ENCODE results near the gene KIAA0040. TPM values are rescaled to one million over a fixed set of nuclear protein-coding genes. Genes with fewer than 3 reads are reported as not detected.

The KIAA0040 gene
- total RNA-seq, 1 donor from 2014 or later = 9.7 TPM

DNA sequence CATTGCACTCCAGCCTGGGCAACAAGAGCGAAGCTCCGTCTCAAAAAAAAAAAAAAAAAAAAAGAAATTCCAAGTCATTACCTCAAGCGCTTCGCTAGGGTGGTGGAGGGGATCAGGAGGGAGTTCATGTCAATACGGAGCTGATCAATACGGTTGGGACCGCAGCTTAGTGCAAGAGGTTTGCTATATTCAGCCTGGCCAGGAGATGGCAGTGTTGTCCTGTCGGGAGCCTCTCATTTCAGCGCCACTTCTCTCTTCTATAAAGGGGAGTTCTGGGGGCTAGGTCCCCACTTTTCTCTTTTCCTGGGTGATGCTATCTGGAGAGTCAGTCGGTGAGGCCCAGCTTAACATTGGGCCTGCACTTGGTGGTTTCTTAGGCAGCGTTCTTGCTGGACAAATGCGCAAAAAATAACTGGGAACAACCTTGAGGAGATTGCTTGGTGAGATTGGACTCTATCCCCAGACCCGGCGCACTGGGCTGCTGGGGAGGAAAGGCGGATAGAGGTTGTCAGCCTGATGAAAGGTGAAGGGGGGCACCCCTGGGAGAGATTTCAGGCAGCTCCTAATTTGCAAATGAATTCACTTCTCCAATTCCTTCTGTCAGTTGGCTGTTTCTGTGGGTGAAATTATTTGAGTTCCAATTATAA is 40.4 kb downstream of the KIAA0040 start:
- no peak overlapping the region for H3K4me3 ChIP-seq (ENCODE audit: low read depth, low read length)
- peaks cover 22% of the 10 kb centered on the region for H3K27me3 ChIP-seq (ENCODE audit: control insufficient read depth, insufficient read depth, low read length)
- DNase-seq (ENCODE audit: low read depth) = no peak
- TF ChIP-seq, protein P1, sequence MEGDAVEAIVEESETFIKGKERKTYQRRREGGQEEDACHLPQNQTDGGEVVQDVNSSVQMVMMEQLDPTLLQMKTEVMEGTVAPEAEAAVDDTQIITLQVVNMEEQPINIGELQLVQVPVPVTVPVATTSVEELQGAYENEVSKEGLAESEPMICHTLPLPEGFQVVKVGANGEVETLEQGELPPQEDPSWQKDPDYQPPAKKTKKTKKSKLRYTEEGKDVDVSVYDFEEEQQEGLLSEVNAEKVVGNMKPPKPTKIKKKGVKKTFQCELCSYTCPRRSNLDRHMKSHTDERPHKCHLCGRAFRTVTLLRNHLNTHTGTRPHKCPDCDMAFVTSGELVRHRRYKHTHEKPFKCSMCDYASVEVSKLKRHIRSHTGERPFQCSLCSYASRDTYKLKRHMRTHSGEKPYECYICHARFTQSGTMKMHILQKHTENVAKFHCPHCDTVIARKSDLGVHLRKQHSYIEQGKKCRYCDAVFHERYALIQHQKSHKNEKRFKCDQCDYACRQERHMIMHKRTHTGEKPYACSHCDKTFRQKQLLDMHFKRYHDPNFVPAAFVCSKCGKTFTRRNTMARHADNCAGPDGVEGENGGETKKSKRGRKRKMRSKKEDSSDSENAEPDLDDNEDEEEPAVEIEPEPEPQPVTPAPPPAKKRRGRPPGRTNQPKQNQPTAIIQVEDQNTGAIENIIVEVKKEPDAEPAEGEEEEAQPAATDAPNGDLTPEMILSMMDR (IDR thresholded peaks at IDR 0.05; ENCODE audit: insufficient read depth, low read length, poor library complexity, severe bottlenecking) = peak; percentile 93
- H3K36me3 ChIP-seq (ENCODE audit: control insufficient read depth, insufficient read depth, low read length) = no peaks in the 10 kb centered on the region

DNA sequence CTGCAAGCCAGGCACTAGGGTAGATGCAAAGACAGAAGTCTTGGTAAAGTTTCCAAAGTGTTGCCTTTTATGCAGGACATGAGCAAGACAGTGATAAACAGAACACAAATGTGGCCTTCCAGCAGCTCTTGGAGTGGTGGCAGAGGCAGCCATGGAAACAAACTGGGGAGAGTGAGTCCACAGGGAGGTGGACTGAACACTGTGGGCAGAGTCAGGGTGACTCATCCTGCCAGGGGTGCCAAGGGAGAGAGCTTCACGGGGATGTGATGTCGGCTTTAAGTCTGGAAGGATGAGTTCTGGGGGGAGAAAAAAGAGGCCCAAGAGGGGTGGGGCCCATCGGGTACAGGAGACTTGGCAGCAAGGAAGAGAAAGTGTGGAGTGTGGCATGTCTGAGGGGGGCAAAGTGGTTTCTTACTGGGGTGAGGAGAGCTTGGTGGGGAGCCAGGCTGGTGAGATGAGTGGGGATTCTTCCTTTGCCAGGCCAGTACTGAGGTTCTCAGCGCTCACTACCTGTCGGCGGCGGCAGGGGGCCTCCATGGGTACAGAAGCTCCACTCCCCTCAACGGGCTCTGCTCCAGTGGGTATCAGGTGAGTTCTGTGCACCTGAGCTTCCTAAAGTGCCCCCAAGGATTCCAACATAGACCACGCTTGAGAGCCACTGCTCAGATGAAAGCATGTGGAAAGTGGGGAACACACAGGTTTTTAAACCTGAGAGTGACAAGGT is 41.8 kb downstream of the KIAA0040 start:
- no peaks in the 10 kb centered on the region for H3K36me3 ChIP-seq (ENCODE audit: control insufficient read depth, insufficient read depth, low read length)
- H3K27me3 ChIP-seq (ENCODE audit: control insufficient read depth, insufficient read depth, low read length) = peaks cover 22% of the 10 kb centered on the region
- DNase-seq (ENCODE audit: low read depth) = no peak
- TF ChIP-seq, protein P1 (IDR thresholded peaks at IDR 0.05; ENCODE audit: insufficient read depth, low read length, poor library complexity, severe bottlenecking) = no peak
- H3K4me3 ChIP-seq (ENCODE audit: low read depth, low read length) = no peak overlapping the region

DNA sequence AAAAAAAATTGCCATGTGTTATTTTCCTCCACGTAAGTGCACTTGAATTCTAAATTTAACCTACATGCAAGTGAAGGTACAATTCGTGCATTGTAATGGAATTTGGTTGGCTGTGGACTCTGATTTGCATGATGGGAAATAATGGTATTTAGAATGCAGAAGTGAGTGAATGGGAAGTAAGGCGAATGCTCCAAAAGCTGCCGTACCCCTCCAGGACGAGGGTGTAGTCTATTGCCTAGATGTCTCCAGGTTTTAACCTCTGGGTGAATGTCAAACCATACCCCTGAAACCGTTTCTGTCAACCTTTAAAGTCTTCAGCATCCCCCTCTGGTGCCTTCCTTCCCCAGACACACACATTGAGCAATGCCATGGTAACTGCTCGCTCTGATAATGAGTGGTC is 44.5 kb downstream of the KIAA0040 start:
- Histone ChIP-seq H3K4me3 (ENCODE audit: low read depth, low read length) (no peak overlapping the region), H3K36me3 (ENCODE audit: control insufficient read depth, insufficient read depth, low read length) (no peaks in the 10 kb centered on the region), H3K27me3 (ENCODE audit: control insufficient read depth, insufficient read depth, low read length) (peaks cover 12% of the 10 kb centered on the region)
- no peak for DNase-seq (ENCODE audit: low read depth)
- TF ChIP-seq, protein P1 (IDR thresholded peaks at IDR 0.05; ENCODE audit: insufficient read depth, low read length, poor library complexity, severe bottlenecking) = no peak

DNA sequence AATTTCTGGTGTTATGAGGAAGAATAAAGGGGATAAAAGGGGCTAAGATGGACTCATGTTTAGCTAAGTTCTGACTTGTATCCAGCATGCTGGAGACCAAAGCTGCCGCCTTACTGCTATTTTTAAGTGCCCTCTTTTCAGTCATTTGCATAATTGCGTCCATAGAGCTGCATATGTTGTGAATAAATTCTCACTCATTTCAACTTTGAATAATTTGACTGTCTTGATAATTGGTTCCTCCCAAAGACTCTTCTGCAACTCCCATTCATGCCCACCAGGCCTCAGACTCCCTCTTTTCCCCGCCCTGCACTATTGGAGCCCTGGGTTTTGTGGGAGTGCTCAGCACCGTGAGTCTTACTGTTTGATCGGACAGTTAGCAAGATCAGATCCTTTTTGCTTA is 45.0 kb downstream of the KIAA0040 start:
- H3K4me3 ChIP-seq (ENCODE audit: low read depth, low read length) = no peak overlapping the region
- TF ChIP-seq, protein P1 (IDR thresholded peaks at IDR 0.05; ENCODE audit: insufficient read depth, low read length, poor library complexity, severe bottlenecking) = no peak
- H3K36me3 ChIP-seq (ENCODE audit: control insufficient read depth, insufficient read depth, low read length) = no peaks in the 10 kb centered on the region
- peaks cover 9% of the 10 kb centered on the region for H3K27me3 ChIP-seq (ENCODE audit: control insufficient read depth, insufficient read depth, low read length)
- no peak for DNase-seq (ENCODE audit: low read depth)

DNA sequence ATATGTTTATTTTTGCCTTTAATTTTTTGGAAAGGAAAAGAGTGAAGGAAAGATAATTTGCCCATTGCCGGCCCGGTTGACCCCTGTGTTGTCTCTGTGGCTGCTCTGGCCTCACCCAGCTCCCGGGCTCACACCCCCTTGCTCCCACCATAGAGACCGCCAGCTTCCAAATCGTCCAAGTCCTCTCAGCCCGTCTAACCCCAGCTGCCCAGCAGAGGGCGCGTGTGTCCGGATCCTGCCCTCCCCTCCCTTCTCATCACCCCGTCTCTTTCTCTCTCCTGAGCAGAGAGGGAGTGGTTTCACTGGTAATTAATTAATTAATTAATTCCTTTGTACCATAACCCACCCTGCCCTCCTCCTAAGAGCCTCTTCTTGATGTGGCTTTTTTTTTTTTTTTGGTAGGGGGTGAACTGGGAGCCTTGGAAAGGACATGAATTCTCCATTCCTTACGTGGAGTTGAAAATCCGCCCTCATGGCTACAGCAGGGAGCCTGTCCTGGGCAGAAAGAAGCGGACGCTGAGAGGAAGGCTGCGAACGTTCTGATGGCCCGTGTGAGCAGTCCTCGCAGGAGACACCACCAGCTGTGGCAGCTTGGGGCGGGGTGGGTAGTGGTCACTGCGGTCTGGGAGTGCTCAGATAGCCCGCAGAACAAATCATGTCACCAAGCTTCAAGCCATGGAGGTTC is 45.9 kb downstream of the KIAA0040 start:
- no peaks in the 10 kb centered on the region for H3K36me3 ChIP-seq (ENCODE audit: control insufficient read depth, insufficient read depth, low read length)
- DNase-seq (ENCODE audit: low read depth) = no peak
- TF ChIP-seq, protein P1 (IDR thresholded peaks at IDR 0.05; ENCODE audit: insufficient read depth, low read length, poor library complexity, severe bottlenecking) = peak; percentile 96
- peaks cover 6% of the 10 kb centered on the region for H3K27me3 ChIP-seq (ENCODE audit: control insufficient read depth, insufficient read depth, low read length)
- H3K4me3 ChIP-seq (ENCODE audit: low read depth, low read length) = no peak overlapping the region
